A673 (cell line): ENCODE measurements around the gene CMTM7.

Experiments used
- EZH2 ChIP-seq: fragments of 200-600 bp; sonication (generic); IDR thresholded peaks from 2 replicates; pipeline ENCODE4 v1.6.1; 2017; ENCODE audit warnings: borderline replicate concordance, low read depth, mild to moderate bottlenecking, mixed read lengths, antibody characterized with exemption, low read length; ENCODE audit not compliant: poor library complexity, severe bottlenecking
- TF ChIP-seq, protein P1 (sequence below): fragments of 300-800, 200-600 bp; sonication (generic); conservative IDR thresholded peaks from 2 replicates; pipeline ENCODE4 v1.5.1; 2017; ENCODE audit warnings: low read depth, mild to moderate bottlenecking, antibody characterized with exemption, low read length, moderate library complexity, mixed read lengths

DNA sequence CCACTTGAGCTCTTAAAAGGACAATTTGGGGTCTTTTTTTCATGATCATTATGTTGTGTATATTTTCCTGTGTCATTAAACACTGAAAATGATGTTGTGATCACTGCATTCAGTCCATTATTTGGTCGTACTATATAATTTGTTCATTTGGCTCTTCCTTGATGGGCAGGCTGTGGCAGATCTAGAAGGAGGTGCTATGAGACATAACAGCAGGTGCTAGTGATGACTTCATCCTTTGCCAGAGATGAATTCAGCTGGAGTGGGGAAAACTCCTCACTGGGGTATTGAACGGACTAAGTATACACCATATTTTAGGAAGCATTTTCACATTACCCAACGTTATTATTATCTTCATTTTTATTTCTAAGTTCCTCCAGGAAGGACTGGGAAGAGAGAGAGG, 12.0 kb downstream of the CMTM7 start:
- TF ChIP-seq, protein P1, sequence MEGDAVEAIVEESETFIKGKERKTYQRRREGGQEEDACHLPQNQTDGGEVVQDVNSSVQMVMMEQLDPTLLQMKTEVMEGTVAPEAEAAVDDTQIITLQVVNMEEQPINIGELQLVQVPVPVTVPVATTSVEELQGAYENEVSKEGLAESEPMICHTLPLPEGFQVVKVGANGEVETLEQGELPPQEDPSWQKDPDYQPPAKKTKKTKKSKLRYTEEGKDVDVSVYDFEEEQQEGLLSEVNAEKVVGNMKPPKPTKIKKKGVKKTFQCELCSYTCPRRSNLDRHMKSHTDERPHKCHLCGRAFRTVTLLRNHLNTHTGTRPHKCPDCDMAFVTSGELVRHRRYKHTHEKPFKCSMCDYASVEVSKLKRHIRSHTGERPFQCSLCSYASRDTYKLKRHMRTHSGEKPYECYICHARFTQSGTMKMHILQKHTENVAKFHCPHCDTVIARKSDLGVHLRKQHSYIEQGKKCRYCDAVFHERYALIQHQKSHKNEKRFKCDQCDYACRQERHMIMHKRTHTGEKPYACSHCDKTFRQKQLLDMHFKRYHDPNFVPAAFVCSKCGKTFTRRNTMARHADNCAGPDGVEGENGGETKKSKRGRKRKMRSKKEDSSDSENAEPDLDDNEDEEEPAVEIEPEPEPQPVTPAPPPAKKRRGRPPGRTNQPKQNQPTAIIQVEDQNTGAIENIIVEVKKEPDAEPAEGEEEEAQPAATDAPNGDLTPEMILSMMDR = no peak
- TF ChIP-seq EZH2 = no peak
